CD4-positive, alpha-beta T cell treated with Interleukin-15 for 4 hours (primary cell): ENCODE data around the gene FCRL6.

Experiments used
- DNase-seq: peaks from one replicate; pipeline ENCODE4 v3.0.0-alpha.2; 2020; ENCODE audit warnings: low spot score

Gene FCRL6

GRCh38 chr1:159864262-159864661 lies 62.1 kb downstream of the FCRL6 start:
- DNase-seq: no peak
